ENCODE measurements around the gene AMOTL1.

GRCh38 chr11:94828088-94828487 lies 59.9 kb downstream of the AMOTL1 start:
- TF ChIP-seq, protein P1, sequence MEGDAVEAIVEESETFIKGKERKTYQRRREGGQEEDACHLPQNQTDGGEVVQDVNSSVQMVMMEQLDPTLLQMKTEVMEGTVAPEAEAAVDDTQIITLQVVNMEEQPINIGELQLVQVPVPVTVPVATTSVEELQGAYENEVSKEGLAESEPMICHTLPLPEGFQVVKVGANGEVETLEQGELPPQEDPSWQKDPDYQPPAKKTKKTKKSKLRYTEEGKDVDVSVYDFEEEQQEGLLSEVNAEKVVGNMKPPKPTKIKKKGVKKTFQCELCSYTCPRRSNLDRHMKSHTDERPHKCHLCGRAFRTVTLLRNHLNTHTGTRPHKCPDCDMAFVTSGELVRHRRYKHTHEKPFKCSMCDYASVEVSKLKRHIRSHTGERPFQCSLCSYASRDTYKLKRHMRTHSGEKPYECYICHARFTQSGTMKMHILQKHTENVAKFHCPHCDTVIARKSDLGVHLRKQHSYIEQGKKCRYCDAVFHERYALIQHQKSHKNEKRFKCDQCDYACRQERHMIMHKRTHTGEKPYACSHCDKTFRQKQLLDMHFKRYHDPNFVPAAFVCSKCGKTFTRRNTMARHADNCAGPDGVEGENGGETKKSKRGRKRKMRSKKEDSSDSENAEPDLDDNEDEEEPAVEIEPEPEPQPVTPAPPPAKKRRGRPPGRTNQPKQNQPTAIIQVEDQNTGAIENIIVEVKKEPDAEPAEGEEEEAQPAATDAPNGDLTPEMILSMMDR (IDR thresholded peaks at IDR 0.05; ENCODE audit: insufficient read depth, low read length), result no peak
- no peak for TF ChIP-seq SPI1 (IDR thresholded peaks at IDR 0.05; ENCODE audit: borderline replicate concordance, low read depth)
- TF ChIP-seq, protein P2, sequence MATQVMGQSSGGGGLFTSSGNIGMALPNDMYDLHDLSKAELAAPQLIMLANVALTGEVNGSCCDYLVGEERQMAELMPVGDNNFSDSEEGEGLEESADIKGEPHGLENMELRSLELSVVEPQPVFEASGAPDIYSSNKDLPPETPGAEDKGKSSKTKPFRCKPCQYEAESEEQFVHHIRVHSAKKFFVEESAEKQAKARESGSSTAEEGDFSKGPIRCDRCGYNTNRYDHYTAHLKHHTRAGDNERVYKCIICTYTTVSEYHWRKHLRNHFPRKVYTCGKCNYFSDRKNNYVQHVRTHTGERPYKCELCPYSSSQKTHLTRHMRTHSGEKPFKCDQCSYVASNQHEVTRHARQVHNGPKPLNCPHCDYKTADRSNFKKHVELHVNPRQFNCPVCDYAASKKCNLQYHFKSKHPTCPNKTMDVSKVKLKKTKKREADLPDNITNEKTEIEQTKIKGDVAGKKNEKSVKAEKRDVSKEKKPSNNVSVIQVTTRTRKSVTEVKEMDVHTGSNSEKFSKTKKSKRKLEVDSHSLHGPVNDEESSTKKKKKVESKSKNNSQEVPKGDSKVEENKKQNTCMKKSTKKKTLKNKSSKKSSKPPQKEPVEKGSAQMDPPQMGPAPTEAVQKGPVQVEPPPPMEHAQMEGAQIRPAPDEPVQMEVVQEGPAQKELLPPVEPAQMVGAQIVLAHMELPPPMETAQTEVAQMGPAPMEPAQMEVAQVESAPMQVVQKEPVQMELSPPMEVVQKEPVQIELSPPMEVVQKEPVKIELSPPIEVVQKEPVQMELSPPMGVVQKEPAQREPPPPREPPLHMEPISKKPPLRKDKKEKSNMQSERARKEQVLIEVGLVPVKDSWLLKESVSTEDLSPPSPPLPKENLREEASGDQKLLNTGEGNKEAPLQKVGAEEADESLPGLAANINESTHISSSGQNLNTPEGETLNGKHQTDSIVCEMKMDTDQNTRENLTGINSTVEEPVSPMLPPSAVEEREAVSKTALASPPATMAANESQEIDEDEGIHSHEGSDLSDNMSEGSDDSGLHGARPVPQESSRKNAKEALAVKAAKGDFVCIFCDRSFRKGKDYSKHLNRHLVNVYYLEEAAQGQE (IDR thresholded peaks at IDR 0.05; ENCODE audit: insufficient replicate concordance, low read depth), result no peak
- no peak for TF ChIP-seq GABPA (IDR thresholded peaks at IDR 0.05; ENCODE audit: low read depth)
